HG02571 (cell line): ENCODE results near the gene COL28A1.
"Not testable (repeated sequence)": the region's sequence is repeated elsewhere in the genome, so short reads cannot be mapped to it uniquely, and the experiment has no call there.

Experiments
- ATAC-seq: cut with Tn5 transposase; IDR thresholded peaks from one replicate; pipeline ENCODE4 v1.9.1; 2021; ENCODE audit warnings: mild to moderate bottlenecking, moderate library complexity; ENCODE audit not compliant: unreplicated experiment

Gene COL28A1

DNA sequence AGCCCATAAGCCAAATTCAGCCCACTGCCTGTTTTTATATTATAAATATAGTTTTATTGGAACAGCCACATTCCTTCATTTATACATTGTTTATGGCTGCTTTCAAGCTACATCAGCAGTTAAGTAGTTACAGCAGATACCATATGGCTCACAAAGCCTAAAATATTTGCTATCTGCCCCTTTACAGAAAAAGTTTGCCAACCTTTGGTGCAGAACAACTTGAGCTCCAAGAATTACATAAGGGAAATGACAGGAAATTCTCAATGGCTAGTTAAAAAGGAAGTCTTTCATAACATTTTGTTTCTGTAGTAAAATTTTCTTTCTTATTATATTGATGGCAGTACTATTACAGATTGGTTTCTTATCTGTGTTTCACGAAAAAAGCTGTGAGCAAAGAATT lies 59.3 kb downstream of the COL28A1 start:
- no peak for ATAC-seq

DNA sequence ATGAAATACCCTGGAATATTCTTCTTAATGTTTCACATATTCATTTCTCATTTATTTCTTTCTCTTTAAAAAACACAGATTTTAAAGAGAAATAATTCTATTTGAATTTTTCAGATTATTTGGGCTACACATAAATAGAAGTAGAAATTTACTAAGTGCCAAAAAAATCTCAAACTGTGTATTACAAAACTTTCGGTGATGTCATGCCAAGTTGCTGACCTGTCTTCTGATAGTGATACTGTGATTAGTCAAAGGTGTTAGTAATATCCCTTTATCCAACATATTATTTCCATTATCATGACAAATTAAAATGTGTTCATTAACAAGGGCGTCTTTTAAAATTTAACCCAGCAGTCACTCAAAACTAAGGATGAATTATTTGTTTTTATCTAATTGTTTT lies 60.1 kb downstream of the COL28A1 start:
- no peak for ATAC-seq

DNA sequence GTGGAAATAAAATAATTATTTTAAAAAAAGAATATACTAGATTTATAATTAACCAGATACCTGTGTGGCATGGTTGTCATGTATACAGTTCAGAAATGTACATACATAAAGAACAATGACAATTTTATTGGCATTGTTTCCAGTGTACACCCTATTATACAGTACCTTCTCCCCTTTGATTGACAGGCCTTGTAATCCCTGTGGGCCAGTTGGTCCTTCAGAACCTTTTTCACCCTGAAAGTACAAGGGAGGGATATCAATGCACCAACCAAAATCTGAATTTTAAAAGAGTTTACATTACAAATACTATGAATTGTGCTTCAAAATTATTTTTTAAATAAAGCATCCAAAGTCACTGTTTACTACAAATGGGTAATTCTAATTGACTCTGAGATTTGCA lies 61.2 kb downstream of the COL28A1 start:
- ATAC-seq, result no peak

DNA sequence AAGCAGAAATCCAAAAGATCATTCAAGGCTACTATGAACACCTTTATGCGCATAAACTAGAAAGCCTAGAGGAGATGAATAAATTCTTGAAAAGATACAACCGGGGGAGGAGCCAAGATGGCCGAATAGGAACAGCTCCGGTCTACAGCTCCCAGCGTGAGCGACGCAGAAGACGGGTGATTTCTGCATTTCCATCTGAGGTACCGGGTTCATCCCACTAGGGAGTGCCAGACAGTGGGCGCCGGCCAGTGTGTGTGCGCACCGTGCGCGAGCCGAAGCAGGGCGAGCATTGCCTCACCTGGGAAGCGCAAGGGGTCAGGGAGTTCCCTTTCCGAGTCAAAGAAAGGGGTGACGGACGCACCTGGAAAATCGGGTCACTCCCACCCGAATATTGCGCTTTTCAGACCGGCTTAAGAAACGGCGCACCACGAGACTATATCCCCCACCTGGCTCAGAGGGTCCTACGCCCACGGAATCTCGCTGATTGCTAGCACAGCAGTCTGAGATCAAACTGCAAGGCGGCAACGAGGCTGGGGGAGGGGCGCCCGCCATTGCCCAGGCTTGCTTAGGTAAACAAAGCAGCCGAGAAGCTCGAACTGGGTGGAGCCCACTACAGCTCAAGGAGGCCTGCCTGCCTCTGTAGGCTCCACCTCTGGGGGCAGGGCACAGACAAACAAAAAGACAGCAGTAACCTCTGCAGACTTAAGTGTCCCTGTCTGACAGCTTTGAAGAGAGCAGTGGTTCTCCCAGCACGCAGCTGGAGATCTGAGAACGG lies 70.5 kb downstream of the COL28A1 start:
- ATAC-seq, result not testable (repeated sequence)

DNA sequence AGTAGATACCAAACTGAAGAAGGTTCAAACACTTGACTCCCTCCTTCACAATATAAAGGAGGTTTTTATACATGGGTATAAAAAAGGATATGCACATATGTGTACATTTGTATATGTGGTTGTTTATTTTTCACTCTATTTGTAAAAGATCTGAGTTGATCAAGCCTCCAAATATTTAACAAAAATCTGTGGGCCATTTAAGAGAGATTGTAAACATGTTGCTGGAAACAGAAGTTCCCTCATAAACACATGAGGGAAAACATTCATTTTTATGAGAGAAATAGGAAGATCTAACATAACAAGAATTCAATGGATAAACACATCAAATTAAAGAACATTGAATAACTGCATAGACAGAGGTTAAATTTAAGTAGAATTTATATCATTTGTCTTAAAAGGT lies 81.7 kb downstream of the COL28A1 start:
- no peak for ATAC-seq

DNA sequence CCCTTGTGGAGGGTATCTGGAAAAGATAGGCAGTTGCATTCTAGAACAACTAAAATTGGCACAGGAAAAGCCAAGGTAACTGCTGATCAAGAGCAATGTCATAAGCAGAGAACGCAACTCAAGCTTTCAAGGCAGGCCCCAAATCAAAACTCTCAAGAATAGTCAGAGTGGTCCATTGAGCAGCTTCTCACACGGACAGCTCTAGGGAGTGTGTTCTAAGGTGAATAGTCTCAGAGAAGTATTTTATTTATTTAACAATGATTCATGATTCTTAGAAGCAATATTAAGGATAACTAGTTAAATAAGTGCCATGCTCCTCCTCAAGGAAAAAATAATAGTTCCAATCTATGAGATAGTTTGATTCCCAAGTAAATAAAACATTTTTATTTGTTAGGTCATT lies 83.0 kb downstream of the COL28A1 start:
- no peak for ATAC-seq

DNA sequence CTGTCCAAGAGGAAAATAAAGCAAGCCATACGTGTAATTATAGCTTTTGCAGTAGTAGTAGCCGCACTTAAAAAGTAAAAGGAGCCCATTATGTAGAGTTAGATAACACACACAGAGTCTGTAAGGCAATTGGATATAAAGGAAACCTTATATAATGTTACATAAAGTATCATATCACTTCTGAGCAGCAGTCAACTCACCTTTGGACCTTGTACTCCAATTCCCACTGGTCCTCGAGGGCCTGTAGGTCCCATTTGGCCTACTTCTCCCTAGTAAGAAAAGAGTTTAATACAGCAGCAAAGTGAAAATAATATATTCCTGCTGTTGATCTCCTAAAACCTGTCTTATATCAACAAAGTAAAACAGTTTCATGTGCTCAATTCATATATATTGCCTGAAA lies 83.6 kb downstream of the COL28A1 start:
- no peak for ATAC-seq

DNA sequence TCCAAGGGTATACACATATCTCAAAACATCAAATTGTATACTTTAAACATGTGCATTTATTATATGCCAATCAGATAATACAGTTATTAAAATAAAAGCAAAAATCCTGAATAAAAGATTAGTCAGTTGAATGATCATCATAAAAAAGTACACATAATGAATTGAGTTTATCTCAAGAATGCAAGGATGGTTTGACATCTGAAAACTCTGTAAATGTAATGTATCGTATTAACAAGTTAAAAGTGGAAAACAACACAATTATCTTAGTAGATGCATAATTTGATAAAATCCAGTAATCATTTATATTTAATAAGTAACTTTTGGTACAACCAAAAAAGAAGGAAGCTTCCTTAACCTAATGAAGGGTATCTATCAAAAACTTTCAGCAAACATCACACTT lies 86.6 kb downstream of the COL28A1 start:
- no peak for ATAC-seq

DNA sequence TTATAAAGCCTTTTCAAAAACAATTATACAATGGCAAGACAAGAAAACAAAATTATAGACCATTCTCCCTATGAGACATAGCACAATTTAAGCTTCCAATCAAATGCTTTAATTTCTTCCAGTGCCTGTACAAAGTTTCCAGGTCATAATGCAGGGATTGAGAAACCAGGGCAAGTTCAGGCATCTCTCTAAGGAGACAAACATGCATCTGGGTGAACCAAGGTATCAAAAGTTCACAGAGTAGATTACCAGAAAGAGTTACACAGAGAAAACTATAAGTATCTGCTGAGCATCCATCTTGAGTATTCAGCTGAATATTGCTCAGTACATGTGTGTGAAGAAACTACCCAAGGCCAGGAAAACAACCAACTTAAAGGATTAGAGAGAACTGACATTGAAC lies 89.1 kb downstream of the COL28A1 start:
- ATAC-seq, result no peak

DNA sequence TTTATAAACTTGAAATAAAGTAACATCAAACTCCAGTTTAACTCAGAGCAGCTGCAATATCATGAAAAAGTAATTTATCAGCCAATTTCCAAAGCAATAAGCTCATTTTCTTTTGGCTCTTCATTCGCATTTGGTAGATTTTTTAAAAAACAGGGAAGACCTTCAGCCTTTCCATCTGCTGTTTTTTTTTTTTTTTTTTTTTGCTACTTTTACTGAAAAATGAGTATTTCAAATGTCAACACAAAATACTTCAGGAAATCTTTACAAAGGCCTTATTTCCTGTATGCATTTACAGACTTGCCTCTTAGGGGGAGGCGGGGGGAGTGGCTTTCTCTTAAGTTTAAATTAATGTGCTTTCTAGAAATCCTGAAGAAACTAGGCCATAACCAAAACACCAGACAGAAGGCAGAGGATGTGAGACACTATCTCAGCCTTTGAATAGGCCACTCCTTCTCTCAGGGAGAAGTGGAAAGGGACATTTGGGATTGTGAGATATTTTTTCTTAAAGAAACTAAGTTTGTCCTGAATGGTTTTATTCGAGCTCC lies 91.8 kb downstream of the COL28A1 start:
- no peak for ATAC-seq

DNA sequence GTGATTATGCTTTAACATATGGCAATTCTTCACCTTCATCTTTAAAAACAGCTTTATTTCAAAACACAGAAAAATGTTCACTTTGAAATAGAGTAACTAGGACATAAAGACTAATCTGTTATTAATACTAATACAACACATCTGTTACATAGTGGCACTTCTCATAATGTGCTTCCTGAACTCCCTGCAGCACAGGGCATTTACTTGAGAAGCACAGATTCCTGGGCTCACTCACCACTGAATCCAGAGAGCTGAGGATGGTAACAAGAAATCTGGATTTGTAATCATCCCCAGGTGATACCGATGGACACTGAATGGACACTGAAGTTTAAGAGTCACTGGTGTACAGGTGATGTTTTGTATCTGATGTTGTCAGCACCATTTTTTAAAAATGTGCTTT lies 96.1 kb downstream of the COL28A1 start:
- no peak for ATAC-seq

DNA sequence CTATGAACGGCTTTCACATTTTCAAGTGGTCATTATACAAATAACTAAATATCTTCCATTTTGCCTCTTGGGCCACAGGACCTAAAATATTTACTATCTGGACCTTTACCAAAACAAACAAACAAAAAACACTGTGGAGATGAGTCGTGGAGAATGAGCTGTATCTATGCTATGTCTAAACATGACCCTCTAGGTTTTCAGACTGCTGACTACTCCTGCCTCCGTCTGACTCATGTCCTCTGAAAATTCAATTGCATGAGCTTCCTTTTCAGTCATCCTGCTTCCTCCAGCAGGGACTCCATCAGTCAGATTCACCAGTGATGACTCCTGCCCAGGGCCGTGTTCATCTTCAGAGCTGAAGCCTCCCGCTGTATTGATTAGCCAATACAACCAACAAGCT lies 96.8 kb downstream of the COL28A1 start:
- ATAC-seq, result no peak

DNA sequence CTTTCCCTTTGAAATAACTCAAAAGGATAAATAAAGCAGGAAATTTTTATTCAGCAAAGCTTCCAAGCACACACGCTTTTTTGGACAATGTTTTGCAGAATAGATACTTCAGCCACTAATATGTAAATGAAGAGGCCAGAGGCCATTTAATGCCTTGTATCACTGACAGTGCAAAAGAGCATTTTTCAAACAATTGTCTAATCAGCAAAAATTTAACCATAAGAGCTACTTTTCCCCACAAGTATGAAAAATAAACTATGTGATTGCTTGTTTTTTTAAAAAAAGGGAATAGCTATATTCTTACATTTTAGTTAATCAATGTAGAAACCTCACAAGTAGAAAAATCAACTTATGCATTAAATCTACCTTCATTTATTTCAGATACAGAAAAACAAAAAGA lies 99.7 kb downstream of the COL28A1 start:
- ATAC-seq, result no peak

DNA sequence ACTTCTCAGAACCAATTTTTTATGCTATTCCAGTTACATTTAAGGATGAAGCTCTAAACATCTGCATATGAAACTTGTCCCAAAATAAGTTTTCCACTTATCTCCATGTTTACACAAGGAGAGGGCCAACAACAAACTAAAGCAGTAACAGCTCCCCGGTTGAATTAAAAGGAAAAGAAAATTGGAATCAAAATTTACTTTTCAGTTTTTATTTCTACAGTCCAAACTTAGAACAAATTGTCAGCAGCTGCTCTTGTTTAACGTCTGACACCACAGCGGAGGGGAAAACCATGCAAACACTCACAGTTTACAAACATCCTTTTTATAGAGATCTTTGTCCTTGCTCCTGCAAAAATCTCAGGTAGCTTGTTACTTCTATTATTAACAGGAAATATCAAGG lies 101.3 kb downstream of the COL28A1 start:
- no peak for ATAC-seq

DNA sequence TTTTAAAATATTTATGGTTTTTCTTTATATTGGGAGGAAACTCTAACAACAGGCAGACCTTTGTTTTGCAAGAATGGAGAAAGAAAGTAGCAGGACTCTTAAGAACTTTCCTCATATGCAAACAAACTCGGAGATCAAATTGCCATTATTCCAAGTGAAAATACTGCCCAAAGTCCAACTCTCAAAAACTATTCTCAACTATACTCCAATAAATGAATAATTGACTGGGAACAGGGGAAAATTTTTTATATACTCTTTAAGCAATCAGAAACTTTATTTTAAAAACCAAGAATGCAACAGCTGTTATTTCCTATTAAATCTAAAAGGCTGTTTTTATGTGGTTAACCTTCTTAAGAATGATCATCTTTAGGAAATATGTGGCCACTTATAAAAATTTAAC lies 101.9 kb downstream of the COL28A1 start:
- ATAC-seq, result no peak

DNA sequence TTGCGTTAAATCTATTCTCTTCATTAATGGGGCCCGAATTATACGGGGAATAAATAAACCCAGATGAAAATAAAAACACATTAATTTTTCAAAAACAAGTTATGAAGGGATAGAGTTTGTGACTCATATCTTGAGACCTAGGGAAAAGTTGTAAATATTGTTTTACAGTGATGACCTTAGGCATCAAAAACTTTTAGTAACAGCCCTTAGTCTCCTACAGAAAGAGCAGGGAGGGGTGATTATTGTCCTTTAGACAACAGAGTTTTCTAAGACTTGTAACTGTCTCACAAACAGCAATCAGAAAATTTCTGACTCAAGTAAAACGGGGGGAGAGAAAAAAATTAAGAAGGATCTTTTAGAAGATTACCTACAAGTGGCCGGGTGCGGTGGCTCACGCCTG lies 102.7 kb downstream of the COL28A1 start:
- ATAC-seq, result no peak

DNA sequence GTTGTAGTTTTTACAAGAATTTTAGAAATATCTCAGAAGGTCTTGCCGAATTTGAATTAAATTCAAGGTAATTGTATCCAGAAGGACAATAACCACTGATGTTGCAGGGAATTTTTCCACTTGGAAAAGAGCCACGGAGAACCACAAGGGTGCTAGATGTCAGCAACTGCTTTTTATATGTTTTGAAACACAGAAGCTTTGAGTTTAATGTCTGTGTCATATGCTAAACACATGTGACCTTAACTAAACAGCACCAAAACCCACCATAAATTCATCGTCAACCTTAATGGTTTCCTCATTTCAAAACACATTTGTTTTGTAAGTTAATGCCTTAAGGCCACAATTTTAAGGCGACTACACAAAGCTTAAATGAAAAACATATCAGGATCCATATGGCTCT lies 106.9 kb downstream of the COL28A1 start:
- ATAC-seq, result no peak

DNA sequence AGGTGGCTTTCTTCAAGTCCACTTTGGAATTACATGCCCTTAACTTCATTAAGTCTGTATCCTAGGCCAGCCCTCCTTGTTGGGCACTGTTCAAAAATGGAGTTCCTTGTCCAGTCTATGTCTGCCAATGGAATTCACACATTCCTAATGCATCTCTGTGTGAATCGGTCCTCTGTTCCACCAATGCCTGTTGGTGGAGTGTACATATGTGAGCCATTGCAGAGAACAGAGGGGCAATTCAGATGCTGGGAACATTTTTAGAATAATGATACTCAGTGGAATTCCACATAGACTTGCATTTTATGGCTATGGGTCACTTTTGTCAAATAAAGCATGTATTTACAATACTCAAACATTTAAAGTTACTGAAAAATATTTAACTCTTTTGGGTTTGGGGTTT lies 108.3 kb downstream of the COL28A1 start:
- no peak for ATAC-seq

DNA sequence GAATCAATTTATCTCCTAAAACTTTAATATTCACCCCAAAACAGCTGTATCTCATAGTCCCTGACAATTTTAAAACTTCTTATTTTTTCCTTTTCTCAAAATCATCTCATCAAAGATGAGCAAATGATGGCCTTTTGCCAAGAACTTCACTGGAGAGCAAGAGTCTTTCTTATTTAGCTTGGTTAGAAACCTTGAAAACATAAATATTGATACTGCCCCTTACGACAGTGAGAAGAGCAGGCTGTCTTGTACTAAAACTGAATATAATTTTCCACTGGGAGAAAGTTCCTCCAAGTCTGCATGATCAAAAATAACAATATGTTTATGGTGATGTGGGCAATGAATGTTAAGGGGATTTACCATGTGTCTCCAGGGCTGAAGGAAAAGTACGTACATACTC lies 109.0 kb downstream of the COL28A1 start:
- no peak for ATAC-seq

DNA sequence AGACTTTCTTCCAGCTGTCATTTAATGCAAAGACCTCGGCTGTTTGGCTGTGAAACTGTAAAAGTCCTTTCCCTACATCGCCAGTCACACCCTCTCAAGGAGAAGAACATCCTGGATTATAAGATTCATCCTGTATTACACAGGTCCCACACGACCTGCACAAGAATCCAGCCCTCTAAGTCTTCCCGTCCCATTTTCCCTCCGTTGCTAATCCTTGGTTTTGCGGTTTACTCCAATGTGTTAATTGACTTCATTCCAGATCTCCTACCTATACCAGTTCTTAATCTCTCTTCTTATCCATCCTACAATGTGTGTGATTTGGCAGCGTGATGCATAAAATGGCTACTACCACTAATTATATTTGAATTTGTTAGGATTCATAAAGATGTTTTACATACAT lies 110.4 kb downstream of the COL28A1 start:
- ATAC-seq, result no peak

DNA sequence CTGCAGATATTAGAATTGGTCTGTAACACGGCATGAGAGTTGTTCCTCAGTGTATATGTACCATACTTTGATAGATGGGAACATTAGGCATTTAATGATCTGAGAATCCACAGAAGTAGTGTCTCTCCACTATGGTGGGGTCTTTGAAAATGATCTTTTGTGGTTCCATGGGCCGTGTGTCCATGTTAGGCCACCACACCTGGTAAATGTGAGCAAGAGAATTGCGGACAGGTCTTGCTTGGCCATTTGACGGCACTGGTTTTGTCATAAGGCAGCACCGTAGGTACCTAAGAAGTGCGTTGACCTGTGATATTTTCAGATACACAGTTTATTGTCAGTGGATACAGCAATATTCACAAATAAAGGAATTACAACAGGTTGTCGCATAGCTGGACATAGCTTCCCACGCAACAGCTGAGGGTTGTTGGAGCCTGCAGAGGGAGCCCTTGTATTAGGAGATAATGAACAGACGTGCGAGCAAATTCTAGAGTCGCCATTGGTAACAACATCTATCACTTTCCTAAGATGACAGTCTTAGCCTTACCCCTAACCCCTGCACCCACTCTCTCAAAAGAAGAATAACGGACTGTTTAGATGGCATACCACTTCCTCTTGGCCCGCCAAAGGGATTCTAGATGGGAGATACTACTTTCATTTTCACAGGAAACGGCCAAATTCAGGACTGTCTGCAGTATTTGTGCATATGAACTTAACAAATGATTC lies 111.4 kb downstream of the COL28A1 start:
- peak; percentile 74 for ATAC-seq

DNA sequence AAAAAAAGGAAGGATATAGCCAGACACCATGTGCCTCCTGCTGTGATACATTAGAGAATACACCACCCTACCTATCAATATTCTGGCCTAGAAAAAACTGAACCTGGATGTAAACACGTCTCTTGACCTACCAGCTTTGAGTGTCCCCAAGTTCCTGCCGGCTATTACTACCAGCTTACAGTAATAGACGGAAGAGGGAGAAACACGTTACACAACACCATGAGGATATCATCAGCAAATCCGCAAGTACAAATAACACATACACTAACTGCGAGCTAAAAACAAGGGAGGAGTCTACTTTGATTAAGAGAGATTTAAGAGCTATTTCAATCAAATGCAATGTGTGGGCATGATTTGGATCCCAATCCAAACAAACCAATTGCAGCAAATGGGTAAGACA lies 113.0 kb downstream of the COL28A1 start:
- ATAC-seq, result no peak
